ENCODE measurements around the gene SSC4D.
"Not testable (repeated sequence)": the region's sequence is repeated elsewhere in the genome, so short reads cannot be mapped to it uniquely, and the experiment has no call there.

SSC4D gene

GRCh38 chr7:76380623-76380966, 28.9 kb downstream of the SSC4D start:
- no peak for DNase-seq

- no peak for DNase-seq
These were observed 32.1 kb downstream of the SSC4D start for GRCh38 chr7:76377186-76377918.

GRCh38 chr7:76375251-76375650, 34.2 kb downstream of the SSC4D start:
- DNase-seq = no peak

GRCh38 chr7:76372984-76373833, 36.3 kb downstream of the SSC4D start:
- DNase-seq = no peak

- no peak for DNase-seq
These were observed 38.1 kb downstream of the SSC4D start for GRCh38 chr7:76371396-76371795.

- DNase-seq = no peak
These were observed 40.5 kb downstream of the SSC4D start for GRCh38 chr7:76369018-76369417.

- no peak for DNase-seq
These were observed 41.3 kb downstream of the SSC4D start for GRCh38 chr7:76368190-76368589.

GRCh38 chr7:76364198-76364584, 45.3 kb downstream of the SSC4D start:
- DNase-seq = no peak

- not testable (repeated sequence) for DNase-seq
These were observed 45.7 kb downstream of the SSC4D start for GRCh38 chr7:76363754-76364153.

- DNase-seq = no peak
These were observed 49.4 kb downstream of the SSC4D start for GRCh38 chr7:76359978-76360638.

- peak; percentile 99 for DNase-seq
These were observed 50.2 kb downstream of the SSC4D start for GRCh38 chr7:76359111-76359977.

- peak; percentile 96 for DNase-seq
These were observed 50.9 kb downstream of the SSC4D start, which contains the start of gene YWHAG for GRCh38 chr7:76358481-76359110. TSS of gene YWHAG (minus strand) at chr7:76358991. CDS start at chr7:76358808, 183 bp downstream.

- DNase-seq = peak; percentile 64
These were observed 51.5 kb downstream of the SSC4D start for GRCh38 chr7:76358011-76358480.

- DNase-seq = no peak
These were observed 52.0 kb downstream of the SSC4D start for GRCh38 chr7:76357475-76358010.

GRCh38 chr7:76356823-76357222, 52.7 kb downstream of the SSC4D start:
- DNase-seq = peak; percentile 28

- DNase-seq = no peak
These were observed 53.4 kb downstream of the SSC4D start for GRCh38 chr7:76356115-76356514.

GRCh38 chr7:76354981-76355730, 54.3 kb downstream of the SSC4D start:
- DNase-seq = no peak

GRCh38 chr7:76354516-76354915, 55.0 kb downstream of the SSC4D start:
- DNase-seq = no peak

- DNase-seq = no peak
These were observed 55.8 kb downstream of the SSC4D start for GRCh38 chr7:76353744-76354143.

GRCh38 chr7:76352193-76352592, 57.3 kb downstream of the SSC4D start:
- DNase-seq = no peak

- DNase-seq = no peak
These were observed 58.1 kb downstream of the SSC4D start for GRCh38 chr7:76351372-76351771.
